ENCODE data around the gene LRRC3. TPM values are rescaled to one million over a fixed set of nuclear protein-coding genes. Genes with fewer than 3 reads are reported as not detected.
"Not testable (repeated sequence)": the region's sequence is repeated elsewhere in the genome, so short reads cannot be mapped to it uniquely, and the experiment has no call there.

Gene LRRC3
- 3.8 and 4.6 TPM in 2 replicates for total RNA-seq (2014; rRNA removed; shearing (Covaris generic))

- Histone ChIP-seq H3K4me3 (ENCODE audit: insufficient read depth, low read depth, low read length) (peak within 1 kb of the TSS; percentile 54), H3K36me3 (replicated peaks; ENCODE audit: control insufficient read depth, insufficient read depth, low read length) (no peaks in the 10 kb centered on the region)
These were observed at the start of gene LRRC3 for GRCh38 chr21:44454747-44455523. Gene LRRC3 (plus strand): TSS chr21:44455510. CDS start chr21:44456645, 1,135 bp downstream.

GRCh38 chr21:44405948-44406872, 49.1 kb upstream of the LRRC3 start:
- Histone ChIP-seq H3K4me3 (ENCODE audit: insufficient read depth, low read depth, low read length) (no peak overlapping the region), H3K27me3 (ENCODE audit: control insufficient read depth, insufficient read depth, low read length) (no peaks in the 10 kb centered on the region), H3K36me3 (replicated peaks; ENCODE audit: control insufficient read depth, insufficient read depth, low read length) (no peaks in the 10 kb centered on the region)
- DNase-seq = no peak

More at GRCh38 chr21:44454747-44455523, at the start of gene LRRC3:
- H3K27me3 ChIP-seq (ENCODE audit: control insufficient read depth, insufficient read depth, low read length) = peaks cover 2% of the 10 kb centered on the region; the same call in 1 of the 2 replicates
- DNase-seq = peak; percentile 100

- Histone ChIP-seq H3K36me3 (replicated peaks; ENCODE audit: control insufficient read depth, insufficient read depth, low read length) (no peaks in the 10 kb centered on the region), H3K27me3 (ENCODE audit: control insufficient read depth, insufficient read depth, low read length) (no peaks in the 10 kb centered on the region), H3K4me3 (ENCODE audit: insufficient read depth, low read depth, low read length) (no peak overlapping the region)
- DNase-seq = peak; percentile 24
These were observed 48.4 kb upstream of the LRRC3 start for GRCh38 chr21:44406953-44407352.

- Histone ChIP-seq H3K4me3 (ENCODE audit: insufficient read depth, low read depth, low read length) (no peak overlapping the region), H3K36me3 (replicated peaks; ENCODE audit: control insufficient read depth, insufficient read depth, low read length) (no peaks in the 10 kb centered on the region), H3K27me3 (ENCODE audit: control insufficient read depth, insufficient read depth, low read length) (no peaks in the 10 kb centered on the region)
- peak; percentile 19 for DNase-seq
These were observed 47.8 kb upstream of the LRRC3 start for GRCh38 chr21:44407493-44407892.

GRCh38 chr21:44408226-44408625, 47.1 kb upstream of the LRRC3 start:
- no peak for DNase-seq
- H3K4me3 ChIP-seq (ENCODE audit: insufficient read depth, low read depth, low read length) = no peak overlapping the region
- H3K36me3 ChIP-seq (replicated peaks; ENCODE audit: control insufficient read depth, insufficient read depth, low read length) = no peaks in the 10 kb centered on the region
- no peaks in the 10 kb centered on the region for H3K27me3 ChIP-seq (ENCODE audit: control insufficient read depth, insufficient read depth, low read length)

GRCh38 chr21:44413566-44414290, 41.6 kb upstream of the LRRC3 start:
- H3K4me3 ChIP-seq (ENCODE audit: insufficient read depth, low read depth, low read length) = no peak overlapping the region
- H3K27me3 ChIP-seq (ENCODE audit: control insufficient read depth, insufficient read depth, low read length) = no peaks in the 10 kb centered on the region
- no peaks in the 10 kb centered on the region for H3K36me3 ChIP-seq (replicated peaks; ENCODE audit: control insufficient read depth, insufficient read depth, low read length)
- DNase-seq = no peak

- peak; percentile 31 for DNase-seq
- Histone ChIP-seq H3K36me3 (replicated peaks; ENCODE audit: control insufficient read depth, insufficient read depth, low read length) (no peaks in the 10 kb centered on the region), H3K4me3 (ENCODE audit: insufficient read depth, low read depth, low read length) (no peak overlapping the region), H3K27me3 (ENCODE audit: control insufficient read depth, insufficient read depth, low read length) (no peaks in the 10 kb centered on the region)
These were observed 40.8 kb upstream of the LRRC3 start for GRCh38 chr21:44414291-44415072.

- Histone ChIP-seq H3K27me3 (ENCODE audit: control insufficient read depth, insufficient read depth, low read length) (no peaks in the 10 kb centered on the region), H3K36me3 (replicated peaks; ENCODE audit: control insufficient read depth, insufficient read depth, low read length) (no peaks in the 10 kb centered on the region), H3K4me3 (ENCODE audit: insufficient read depth, low read depth, low read length) (no peak overlapping the region)
- peak; percentile 46 for DNase-seq
These were observed 40.0 kb upstream of the LRRC3 start for GRCh38 chr21:44415073-44416025.

GRCh38 chr21:44416193-44416592, 39.1 kb upstream of the LRRC3 start:
- no peaks in the 10 kb centered on the region for H3K36me3 ChIP-seq (replicated peaks; ENCODE audit: control insufficient read depth, insufficient read depth, low read length)
- DNase-seq = peak; percentile 15
- no peak overlapping the region for H3K4me3 ChIP-seq (ENCODE audit: insufficient read depth, low read depth, low read length)

GRCh38 chr21:44417621-44418107, 37.6 kb upstream of the LRRC3 start:
- not testable (repeated sequence) for H3K36me3 ChIP-seq (replicated peaks; ENCODE audit: control insufficient read depth, insufficient read depth, low read length); H3K4me3 ChIP-seq (ENCODE audit: insufficient read depth, low read depth, low read length); H3K27me3 ChIP-seq (ENCODE audit: control insufficient read depth, insufficient read depth, low read length); DNase-seq

More at GRCh38 chr21:44416193-44416592, 39.1 kb upstream of the LRRC3 start:
- no peaks in the 10 kb centered on the region for H3K27me3 ChIP-seq (ENCODE audit: control insufficient read depth, insufficient read depth, low read length)

GRCh38 chr21:44418108-44418875, 37.0 kb upstream of the LRRC3 start:
- DNase-seq = peak; percentile 32

GRCh38 chr21:44418876-44419230, 36.5 kb upstream of the LRRC3 start:
- DNase-seq = peak; percentile 17
- no peaks in the 10 kb centered on the region for H3K27me3 ChIP-seq (ENCODE audit: control insufficient read depth, insufficient read depth, low read length)
- no peak overlapping the region for H3K4me3 ChIP-seq (ENCODE audit: insufficient read depth, low read depth, low read length)
- H3K36me3 ChIP-seq (replicated peaks; ENCODE audit: control insufficient read depth, insufficient read depth, low read length) = no peaks in the 10 kb centered on the region

More at GRCh38 chr21:44418108-44418875, 37.0 kb upstream of the LRRC3 start:
- no peaks in the 10 kb centered on the region for H3K27me3 ChIP-seq (ENCODE audit: control insufficient read depth, insufficient read depth, low read length)
- H3K36me3 ChIP-seq (replicated peaks; ENCODE audit: control insufficient read depth, insufficient read depth, low read length) = no peaks in the 10 kb centered on the region
- H3K4me3 ChIP-seq (ENCODE audit: insufficient read depth, low read depth, low read length) = no peak overlapping the region
